ENCODE results near the gene PSMD12.
A peak's percentile ranks its signal among the peaks of the same experiment; 100 is the strongest.

PSMD12 gene

GRCh38 chr17:67386965-67387551 is 20.7 kb upstream of the PSMD12 start:
- peak; percentile 54 for DNase-seq (ENCODE audit: low spot score)

GRCh38 chr17:67385122-67385988 is 19.0 kb upstream of the PSMD12 start:
- DNase-seq (ENCODE audit: low spot score) = no peak

GRCh38 chr17:67381929-67382257 is 15.5 kb upstream of the PSMD12 start:
- no peak for DNase-seq (ENCODE audit: low spot score)

- DNase-seq (ENCODE audit: low spot score) = no peak
Observed at GRCh38 chr17:67379251-67379630, 12.9 kb upstream of the PSMD12 start.

- peak; percentile 77 for DNase-seq (ENCODE audit: low spot score)
Observed at GRCh38 chr17:67378454-67379250, 12.3 kb upstream of the PSMD12 start.

- peak; percentile 56 for DNase-seq (ENCODE audit: low spot score)
Observed at GRCh38 chr17:67377488-67378453, 11.4 kb upstream of the PSMD12 start.

GRCh38 chr17:67376737-67377487 is 10.5 kb upstream of the PSMD12 start, which contains the start of gene PITPNC1:
TSS of gene PITPNC1 (plus strand) at chr17:67377281.
- peak; percentile 83 for DNase-seq (ENCODE audit: low spot score)

- no peak for DNase-seq (ENCODE audit: low spot score)
Observed at GRCh38 chr17:67376415-67376736, 10.0 kb upstream of the PSMD12 start.

- no peak for DNase-seq (ENCODE audit: low spot score)
Observed at GRCh38 chr17:67375716-67376115, 9.3 kb upstream of the PSMD12 start.

GRCh38 chr17:67375054-67375427 is 8.7 kb upstream of the PSMD12 start:
- no peak for DNase-seq (ENCODE audit: low spot score)

- DNase-seq (ENCODE audit: low spot score) = peak; percentile 79
Observed at GRCh38 chr17:67374329-67375053, 8.1 kb upstream of the PSMD12 start.

- DNase-seq (ENCODE audit: low spot score) = no peak
Observed at GRCh38 chr17:67372751-67373150, 6.4 kb upstream of the PSMD12 start.

- no peak for DNase-seq (ENCODE audit: low spot score)
Observed at GRCh38 chr17:67369676-67370075, 3.3 kb upstream of the PSMD12 start.

- DNase-seq (ENCODE audit: low spot score) = peak; percentile 31
Observed at GRCh38 chr17:67365738-67366192, 612 bp downstream of the PSMD12 start.

GRCh38 chr17:67364847-67365737 is 1.3 kb downstream of the PSMD12 start:
- DNase-seq (ENCODE audit: low spot score) = no peak

GRCh38 chr17:67362173-67362572 is 4.2 kb downstream of the PSMD12 start:
- DNase-seq (ENCODE audit: low spot score) = no peak

- DNase-seq (ENCODE audit: low spot score) = no peak
Observed at GRCh38 chr17:67360880-67361279, 5.5 kb downstream of the PSMD12 start.

- DNase-seq (ENCODE audit: low spot score) = no peak
Observed at GRCh38 chr17:67359960-67360791, 6.2 kb downstream of the PSMD12 start.

Data from LoVo (cell line).